Measurements from ENCODE around the gene KRT85.
A peak's percentile ranks its signal among the peaks of the same experiment; 100 is the strongest.

KRT85 gene

GRCh38 chr12:52394836-52395405 lies 27.6 kb upstream of the KRT85 start:
- DNase-seq (ENCODE audit: low read depth in 2 of 2) = no peak

GRCh38 chr12:52392465-52393007 lies 25.3 kb upstream of the KRT85 start:
- DNase-seq (ENCODE audit: low read depth in 2 of 2) = no peak

DNA sequence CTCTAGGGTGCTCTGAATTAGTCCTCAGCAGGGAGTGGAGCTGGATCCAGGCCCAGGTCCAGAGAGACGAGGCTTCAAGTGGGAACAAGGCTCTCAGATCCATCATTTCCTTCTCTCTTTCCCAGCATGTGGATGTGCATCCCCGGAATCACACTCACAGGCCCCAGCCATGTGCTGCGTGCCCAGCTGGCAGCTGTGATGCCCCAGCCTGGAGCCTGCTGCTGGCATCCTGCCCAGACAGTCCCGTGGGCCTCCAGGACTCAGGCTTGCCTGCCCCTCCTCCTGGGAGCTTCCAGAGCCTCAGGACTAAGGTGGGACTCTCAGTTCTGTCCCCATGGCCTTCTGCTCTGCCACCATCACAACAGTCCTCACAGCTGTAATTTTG lies 24.3 kb upstream of the KRT85 start:
- no peak for DNase-seq (ENCODE audit: low read depth in 2 of 2)

- DNase-seq (ENCODE audit: low read depth in 2 of 2) = no peak
Measured at GRCh38 chr12:52390739-52391617, 23.7 kb upstream of the KRT85 start.

DNA sequence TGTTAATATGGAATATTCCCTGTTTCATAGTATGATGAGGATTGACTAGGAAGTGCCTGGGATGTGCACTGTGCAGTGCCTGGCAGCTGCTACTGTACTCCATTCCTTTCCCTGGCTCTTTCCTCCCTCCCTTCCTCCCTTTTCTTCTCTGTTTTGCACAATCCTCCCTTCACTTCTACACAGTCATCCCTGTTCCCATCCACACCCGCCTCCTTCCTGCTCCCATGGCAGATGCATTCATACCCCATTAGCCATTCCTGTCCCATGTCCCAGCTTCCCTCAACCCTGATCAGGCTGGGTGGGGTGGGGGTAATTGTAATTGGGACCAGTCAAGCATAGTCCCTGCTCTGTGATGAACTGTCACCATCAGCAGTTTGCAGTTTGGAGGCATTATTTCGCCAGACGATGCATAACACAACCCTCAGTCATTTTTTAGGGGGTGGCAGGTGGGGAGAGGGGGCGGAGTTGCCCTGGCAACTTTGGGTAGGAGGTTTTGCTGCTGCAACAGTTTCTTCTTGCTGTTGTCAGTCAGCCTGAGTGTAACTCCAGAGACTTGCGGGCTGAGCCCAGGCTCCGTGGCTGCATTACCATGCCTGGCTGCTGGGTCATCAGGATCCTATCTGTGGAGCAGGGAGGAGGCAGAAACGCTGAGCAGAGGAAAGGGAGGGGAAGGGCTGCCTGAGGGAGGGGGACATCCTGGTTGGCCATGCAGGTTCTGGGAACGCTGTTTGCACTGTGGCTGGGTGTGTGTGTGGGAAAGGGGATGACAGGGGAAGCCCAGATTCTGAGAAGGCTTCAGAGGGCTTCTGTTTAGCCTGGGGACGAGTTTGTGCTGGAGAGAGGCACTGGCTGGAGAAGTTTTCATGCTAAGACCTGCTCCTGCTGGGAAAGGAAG lies 22.3 kb upstream of the KRT85 start:
- no peak for DNase-seq (ENCODE audit: low read depth in 2 of 2)

GRCh38 chr12:52387859-52388258 lies 20.6 kb upstream of the KRT85 start:
- no peak for DNase-seq (ENCODE audit: low read depth in 2 of 2)

DNA sequence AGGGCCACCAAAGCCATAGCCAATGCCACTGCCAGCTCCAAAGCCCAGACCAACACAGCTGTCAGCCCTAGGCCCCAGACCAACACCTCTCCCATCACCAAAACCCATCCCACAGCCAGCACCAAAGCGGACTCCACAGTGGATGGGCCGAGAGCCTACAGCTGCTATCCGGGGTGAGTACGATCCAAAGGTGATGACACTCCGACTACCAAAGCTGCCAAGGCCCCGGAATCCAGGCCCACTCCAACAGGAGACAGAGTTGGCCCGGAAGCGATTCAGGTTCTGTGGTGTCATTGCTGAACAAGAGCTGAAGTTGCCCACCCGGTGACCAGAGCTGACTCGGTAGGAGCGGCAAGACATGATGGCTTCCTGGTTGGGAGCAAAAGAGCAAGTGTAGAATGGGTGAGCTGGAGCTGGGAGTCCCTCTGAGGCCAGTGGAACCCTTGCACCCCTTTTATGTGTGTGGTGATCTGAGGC lies 18.0 kb upstream of the KRT85 start, which contains the start of gene KRT84:
TSS of gene KRT84 (minus strand) at position 427 of the 477 bp plus-strand sequence. CDS start at position 360, 67 bp downstream.
- DNase-seq (ENCODE audit: low read depth in 2 of 2) = no peak

- DNase-seq (ENCODE audit: low read depth in 2 of 2) = no peak
Measured at GRCh38 chr12:52383331-52383730, 16.1 kb upstream of the KRT85 start.

GRCh38 chr12:52382854-52383253 lies 15.6 kb upstream of the KRT85 start:
- DNase-seq (ENCODE audit: low read depth in 2 of 2) = no peak

DNA sequence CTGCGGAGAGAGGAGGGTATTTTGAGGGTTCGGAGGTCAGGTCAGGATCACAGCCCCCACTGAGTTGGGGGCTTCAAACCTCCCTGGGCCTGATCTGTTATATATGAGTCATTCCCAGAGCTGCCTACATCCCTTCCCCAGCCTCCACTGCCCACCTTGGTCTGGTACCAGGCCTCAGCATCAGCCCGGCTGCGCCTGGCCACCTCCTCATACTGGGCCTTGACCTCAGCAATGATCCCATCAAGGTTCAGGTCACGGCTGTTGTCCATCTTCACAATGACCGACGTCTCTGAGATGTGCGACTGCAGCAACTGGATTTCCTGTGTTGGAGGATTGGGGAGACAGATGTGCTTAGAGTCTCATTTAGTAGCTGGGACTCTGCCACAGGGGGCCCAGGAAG lies 13.9 kb upstream of the KRT85 start:
- DNase-seq (ENCODE audit: low read depth in 2 of 2) = no peak

DNA sequence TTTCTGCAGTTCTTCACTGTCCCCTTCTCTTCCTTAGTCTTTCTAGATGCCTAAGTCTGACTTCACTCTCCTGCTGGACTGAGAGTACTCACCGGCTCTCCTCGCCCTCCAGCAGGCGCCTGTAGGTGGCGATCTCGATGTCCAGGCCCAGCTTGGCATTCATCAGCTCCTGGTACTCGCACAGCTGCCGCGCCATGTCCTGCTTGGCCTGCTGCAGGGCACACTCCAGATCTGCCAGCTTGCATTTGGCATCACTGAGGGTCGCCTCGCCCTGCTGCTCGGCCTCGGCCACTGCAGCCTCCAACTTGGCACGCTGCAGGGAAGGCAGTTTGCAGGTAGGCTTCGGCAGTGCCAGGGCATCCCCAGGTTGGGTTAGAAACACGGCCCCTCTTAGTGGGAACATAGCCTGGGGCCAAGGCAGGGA lies 13.0 kb upstream of the KRT85 start:
- DNase-seq (ENCODE audit: low read depth in 2 of 2) = peak in 1 of 2 donors; percentile 17

- no peak for DNase-seq (ENCODE audit: low read depth in 2 of 2)
Measured at GRCh38 chr12:52379536-52379935, 12.3 kb upstream of the KRT85 start.

GRCh38 chr12:52378091-52378490 lies 10.8 kb upstream of the KRT85 start:
- DNase-seq (ENCODE audit: low read depth in 2 of 2) = no peak

DNA sequence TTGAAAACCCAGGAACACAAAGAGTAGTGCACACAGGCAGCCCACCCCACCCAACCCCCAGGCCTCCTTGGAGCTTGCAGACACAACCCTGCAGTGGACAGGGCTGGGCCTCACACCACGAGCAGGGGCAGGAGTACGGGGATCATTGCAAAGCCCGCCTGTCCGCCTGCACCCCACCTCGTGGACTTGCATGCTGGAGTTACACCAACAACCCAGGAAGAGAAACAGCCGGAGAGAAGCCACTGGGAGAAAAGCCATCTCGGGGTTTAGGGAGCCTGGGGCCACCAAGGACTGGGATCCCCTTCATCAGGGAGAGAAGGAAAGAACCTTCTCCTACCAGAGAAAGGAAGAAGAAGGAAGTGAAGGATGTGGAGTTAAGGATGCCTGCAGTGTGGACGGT lies 10.0 kb upstream of the KRT85 start:
- DNase-seq (ENCODE audit: low read depth in 2 of 2) = no peak

DNA sequence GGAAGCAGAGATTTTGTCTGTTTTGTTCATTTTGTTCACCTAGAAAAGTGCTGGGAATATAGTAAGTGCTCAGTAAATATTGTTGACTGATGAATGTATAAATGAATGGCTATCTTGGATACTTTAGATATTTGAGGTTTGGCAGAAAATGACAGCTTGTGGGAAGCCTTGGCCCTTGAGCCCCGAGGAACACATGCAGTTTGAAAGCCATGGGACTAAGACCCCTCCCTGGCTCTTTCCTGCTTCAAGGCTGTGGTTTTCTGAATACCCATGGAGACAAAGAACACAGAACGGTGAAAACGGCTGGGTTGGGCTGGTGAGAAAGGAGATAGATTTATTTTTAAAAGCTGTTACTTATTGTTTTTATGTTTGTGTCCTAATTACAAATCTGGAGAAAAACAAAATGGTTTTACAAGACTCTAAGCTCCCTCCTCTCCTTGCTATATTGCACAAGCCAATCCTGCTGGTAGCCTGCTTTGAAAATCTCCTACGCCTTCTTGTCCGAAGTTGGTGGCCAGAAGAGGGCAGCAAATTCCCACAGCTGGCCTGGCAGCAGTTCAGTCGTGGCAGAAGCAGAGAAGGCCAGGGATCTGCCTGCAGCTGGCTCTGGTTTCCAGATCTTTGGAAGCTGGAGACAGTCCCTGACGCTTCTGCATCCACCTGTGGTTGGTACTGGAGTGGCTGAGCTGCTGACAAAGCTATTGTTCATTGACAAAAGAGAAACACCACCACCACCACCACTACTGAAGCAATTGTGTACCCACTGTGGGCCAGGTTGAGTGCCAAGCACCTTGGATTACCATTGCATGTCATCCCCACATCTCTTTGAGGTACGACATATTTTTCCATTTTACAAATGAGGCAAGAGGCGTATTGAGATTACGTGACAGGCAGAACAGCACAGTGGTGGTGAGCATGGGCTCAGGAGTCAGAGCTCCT lies 5.2 kb upstream of the KRT85 start:
- DNase-seq (ENCODE audit: low read depth in 2 of 2) = peak; percentile 28 to 53

- no peak for DNase-seq (ENCODE audit: low read depth in 2 of 2)
Measured at GRCh38 chr12:52371716-52372115, 4.4 kb upstream of the KRT85 start.

GRCh38 chr12:52370926-52371608 lies 3.8 kb upstream of the KRT85 start:
- no peak for DNase-seq (ENCODE audit: low read depth in 2 of 2)

DNA sequence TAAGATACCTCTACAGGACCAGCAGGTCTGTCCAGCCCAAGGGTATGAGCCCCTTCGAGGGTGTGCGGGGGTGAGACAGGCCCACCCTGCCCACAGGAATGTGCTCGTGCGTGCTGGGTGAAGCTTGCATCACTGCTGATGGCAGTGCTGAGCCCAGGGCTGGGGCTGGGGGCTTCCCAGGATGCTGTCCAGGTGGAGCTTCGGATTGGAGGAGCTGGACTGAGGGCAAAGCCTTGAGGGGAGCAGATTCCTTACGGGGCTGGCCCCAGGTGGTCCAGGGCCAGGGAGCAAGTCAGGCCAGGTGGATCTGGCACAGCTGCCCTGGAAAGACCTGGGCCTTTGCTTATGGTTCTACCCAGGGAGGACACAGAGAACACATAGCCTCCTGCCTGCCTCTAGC lies 2.5 kb upstream of the KRT85 start:
- DNase-seq (ENCODE audit: low read depth in 2 of 2) = no peak

- no peak for DNase-seq (ENCODE audit: low read depth in 2 of 2)
Measured at GRCh38 chr12:52369211-52369610, 1.9 kb upstream of the KRT85 start.

DNA sequence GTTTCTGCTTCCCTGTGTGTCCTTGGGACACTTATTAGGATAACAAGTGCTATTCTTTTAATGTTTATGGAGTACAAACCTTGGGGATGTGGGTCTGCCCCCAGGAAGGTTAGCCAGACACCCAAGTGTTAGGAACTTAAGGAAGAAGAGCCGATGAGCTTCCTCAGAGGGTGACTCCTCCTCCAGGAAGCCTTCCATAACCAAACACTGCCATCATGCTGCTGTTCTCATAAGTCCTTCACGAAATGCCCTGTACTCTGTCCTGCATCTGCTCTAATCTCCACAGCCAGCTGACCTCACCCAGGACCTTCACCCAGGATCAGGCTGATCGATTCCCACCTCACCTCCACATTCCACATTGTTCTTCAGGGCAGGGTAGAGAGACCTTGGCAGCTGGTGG lies 1.2 kb upstream of the KRT85 start:
- DNase-seq (ENCODE audit: low read depth in 2 of 2) = no peak
